Skeletal muscle cell (primary cell): ENCODE results near the gene FAM76A.
A peak's percentile ranks its signal among the peaks of the same experiment; 100 is the strongest.
"Not testable (repeated sequence)": the region's sequence is repeated elsewhere in the genome, so short reads cannot be mapped to it uniquely, and the experiment has no call there.

Experiments
- DNase-seq: peaks from one replicate; pipeline ENCODE4 v3.0.0-alpha.2; 2010; ENCODE audit warnings: low read depth
- H3K4me3 ChIP-seq: 2 replicates; pipeline ENCODE4 v1.5.1; 2011; ENCODE audit warnings: low read depth, mild to moderate bottlenecking, control low read depth, low read length, moderate library complexity

FAM76A gene

GRCh38 chr1:27725374-27726172, at the start of gene FAM76A:
FAM76A (plus strand) TSS chr1:27725961; CDS start chr1:27726081, 120 bp downstream.
- H3K4me3 ChIP-seq = peak within 1 kb of the TSS; percentile 72
- DNase-seq = peak; percentile 97

GRCh38 chr1:27676410-27676809, 49.4 kb upstream of the FAM76A start:
- H3K4me3 ChIP-seq = no peak overlapping the region
- no peak for DNase-seq

DNA sequence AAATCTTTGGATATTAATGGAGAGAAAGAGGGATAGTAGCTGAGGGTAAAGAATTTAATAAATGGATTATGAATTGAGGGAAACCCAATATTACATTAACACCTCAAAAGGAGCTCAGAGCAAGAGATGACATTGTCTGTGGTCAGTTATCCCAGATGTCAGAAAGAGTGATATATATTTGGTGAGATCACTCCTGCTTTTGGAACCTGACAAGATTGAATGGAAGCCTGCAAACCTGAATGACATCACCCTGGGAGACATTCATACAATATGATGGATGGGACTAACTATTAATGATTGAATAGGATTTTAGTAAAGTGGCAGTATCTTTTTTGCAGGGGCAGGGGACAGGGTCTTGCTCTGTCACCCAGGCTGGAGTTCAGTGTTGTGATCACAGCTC, 47.0 kb upstream of the FAM76A start:
- no peak for DNase-seq
- H3K4me3 ChIP-seq = no peak overlapping the region

GRCh38 chr1:27680225-27680791, 45.5 kb upstream of the FAM76A start:
- H3K4me3 ChIP-seq, DNase-seq: not testable (repeated sequence)

DNA sequence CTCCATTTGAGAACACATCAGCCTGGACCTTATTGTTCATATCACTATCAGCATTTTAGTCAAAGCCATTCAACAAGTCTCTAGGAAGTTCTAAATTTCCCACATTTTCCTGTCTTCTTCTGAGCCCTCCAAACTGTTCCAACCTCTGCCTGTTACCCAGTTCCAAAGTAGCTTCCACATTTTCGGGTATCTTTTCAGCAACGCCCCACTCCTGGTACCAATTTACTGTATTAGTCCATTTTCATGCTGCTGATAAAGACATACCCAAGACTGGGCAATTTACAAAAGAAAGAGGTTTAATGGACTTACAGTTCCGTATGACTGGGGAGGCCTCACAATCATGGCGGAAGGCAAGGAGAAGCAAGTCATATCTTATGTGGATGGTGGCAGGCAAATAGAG, 44.2 kb upstream of the FAM76A start:
- not testable (repeated sequence) for DNase-seq, H3K4me3 ChIP-seq

GRCh38 chr1:27682351-27682944, 43.3 kb upstream of the FAM76A start:
- DNase-seq = no peak
- no peak overlapping the region for H3K4me3 ChIP-seq

DNA sequence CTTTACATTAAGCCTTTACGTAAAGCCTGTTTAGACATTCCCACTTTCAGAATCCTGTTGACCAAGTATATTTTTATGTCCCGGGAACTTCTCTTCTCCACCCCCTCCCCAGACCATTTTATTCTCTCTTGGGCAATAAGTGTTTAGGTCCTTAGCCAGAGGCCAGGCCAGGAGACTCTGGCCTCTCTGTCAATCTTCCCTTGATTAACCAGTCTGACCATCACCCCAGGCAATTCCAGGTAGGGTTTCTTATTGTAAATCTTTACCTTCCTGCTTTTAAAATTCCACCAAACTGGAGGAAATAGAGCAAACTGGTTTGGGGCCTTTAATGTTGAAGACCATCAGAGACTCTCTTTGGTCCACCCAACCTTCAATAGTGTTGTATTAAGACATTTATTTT, 41.6 kb upstream of the FAM76A start:
- H3K4me3 ChIP-seq = no peak overlapping the region
- no peak for DNase-seq

GRCh38 chr1:27686223-27686990, 39.4 kb upstream of the FAM76A start:
- no peak for DNase-seq
- H3K4me3 ChIP-seq = no peak overlapping the region

- no peak for DNase-seq
- H3K4me3 ChIP-seq = no peak overlapping the region
These were observed 37.9 kb upstream of the FAM76A start for GRCh38 chr1:27687906-27688305.

DNA sequence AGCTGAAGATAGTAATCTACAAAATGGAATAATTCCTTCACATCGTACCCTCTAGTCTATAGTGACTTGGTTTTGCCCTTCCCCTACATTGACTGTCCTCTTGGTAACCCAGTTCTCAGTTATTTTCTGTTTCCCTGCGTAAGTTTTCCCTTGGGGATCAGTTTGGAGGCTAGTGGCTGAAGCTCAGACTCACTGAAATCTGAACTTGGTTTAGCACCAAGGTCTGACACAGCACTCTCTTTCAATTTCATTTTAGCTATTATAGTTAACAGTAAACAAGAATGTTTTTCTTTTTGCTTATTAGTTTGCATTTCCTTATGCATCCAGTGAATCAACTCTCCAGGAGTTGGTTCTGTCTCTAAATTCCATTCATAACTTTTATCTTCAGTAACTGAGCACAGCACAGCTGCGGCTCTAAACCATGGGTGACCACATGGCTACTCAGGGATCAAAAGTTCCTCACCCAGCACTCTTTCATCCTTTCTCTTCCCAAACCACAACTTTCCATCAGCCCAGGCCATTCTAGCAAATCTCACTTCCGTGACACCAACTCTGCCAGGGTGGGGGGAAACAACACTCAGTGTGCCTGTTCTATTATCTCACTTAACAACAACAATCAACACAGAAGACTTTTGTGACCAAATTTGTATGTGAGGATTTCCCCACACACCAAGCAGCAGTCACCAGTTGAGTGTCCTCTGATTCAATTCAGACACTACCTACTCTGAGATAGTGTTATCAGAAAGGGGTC, 36.2 kb upstream of the FAM76A start:
- H3K4me3 ChIP-seq = no peak overlapping the region
- DNase-seq = no peak

- DNase-seq = no peak
These were observed 35.6 kb upstream of the FAM76A start for GRCh38 chr1:27690183-27690582.

GRCh38 chr1:27696835-27697234, 28.9 kb upstream of the FAM76A start:
- DNase-seq = not testable (repeated sequence)

More at GRCh38 chr1:27690183-27690582, 35.6 kb upstream of the FAM76A start:
- H3K4me3 ChIP-seq = no peak overlapping the region

DNA sequence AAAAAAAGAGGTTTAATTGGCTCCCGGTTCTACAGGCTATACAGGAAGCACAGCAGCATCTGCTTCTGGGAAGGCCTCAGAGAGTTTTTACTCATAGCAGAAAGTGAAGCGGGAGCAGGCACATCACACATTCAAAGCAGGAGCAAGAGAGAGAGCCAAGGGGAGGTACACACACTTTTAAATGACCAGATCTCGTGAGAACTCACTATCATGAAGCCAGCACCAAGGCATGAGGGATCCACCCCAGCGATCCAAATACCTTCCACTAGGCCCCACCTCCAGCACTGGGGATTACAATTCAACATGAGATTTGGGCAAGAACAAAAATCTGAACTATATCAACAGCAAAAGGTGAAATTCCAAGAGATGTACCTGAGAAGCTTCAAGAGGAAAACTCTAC, 20.8 kb upstream of the FAM76A start:
- no peak overlapping the region for H3K4me3 ChIP-seq
- no peak for DNase-seq

More at GRCh38 chr1:27696835-27697234, 28.9 kb upstream of the FAM76A start:
- not testable (repeated sequence) for H3K4me3 ChIP-seq

GRCh38 chr1:27705545-27705944, 20.2 kb upstream of the FAM76A start:
- no peak for DNase-seq
- H3K4me3 ChIP-seq = no peak overlapping the region

- DNase-seq = no peak
These were observed 15.2 kb upstream of the FAM76A start for GRCh38 chr1:27710574-27710973.

GRCh38 chr1:27713139-27713725, 12.5 kb upstream of the FAM76A start:
- no peak for DNase-seq
- no peak overlapping the region for H3K4me3 ChIP-seq

More at GRCh38 chr1:27710574-27710973, 15.2 kb upstream of the FAM76A start:
- H3K4me3 ChIP-seq = no peak overlapping the region

DNA sequence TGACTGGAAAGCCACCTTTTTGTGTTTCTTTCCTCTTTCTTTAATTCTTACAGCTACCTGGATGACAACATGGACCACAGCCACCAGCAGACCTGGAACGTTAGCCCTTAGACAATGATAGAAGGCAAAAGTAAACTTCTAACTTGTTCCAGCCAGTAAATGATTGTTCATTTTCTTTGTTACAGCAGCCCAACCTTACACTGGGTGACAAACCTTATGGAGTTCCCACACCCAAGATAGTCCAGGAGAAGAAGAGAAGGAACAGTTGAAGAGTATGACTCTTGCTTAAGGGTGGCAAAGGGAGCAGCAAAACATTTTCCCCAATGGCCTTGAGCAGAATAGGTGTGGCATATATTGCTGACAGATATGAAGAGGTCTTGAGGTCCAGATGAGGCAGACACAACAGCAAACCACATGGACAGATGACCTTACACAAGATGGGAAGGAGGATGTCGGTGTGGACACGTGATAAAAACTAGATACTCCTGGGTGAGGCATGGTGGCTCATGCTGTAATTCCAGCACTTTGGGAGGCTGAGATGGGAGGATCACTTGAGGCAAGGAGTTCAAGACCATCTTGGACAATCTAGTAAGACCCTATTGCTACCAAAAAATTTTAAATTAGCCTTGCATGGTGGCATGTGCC, 11.8 kb upstream of the FAM76A start:
- DNase-seq = no peak
- no peak overlapping the region for H3K4me3 ChIP-seq

DNA sequence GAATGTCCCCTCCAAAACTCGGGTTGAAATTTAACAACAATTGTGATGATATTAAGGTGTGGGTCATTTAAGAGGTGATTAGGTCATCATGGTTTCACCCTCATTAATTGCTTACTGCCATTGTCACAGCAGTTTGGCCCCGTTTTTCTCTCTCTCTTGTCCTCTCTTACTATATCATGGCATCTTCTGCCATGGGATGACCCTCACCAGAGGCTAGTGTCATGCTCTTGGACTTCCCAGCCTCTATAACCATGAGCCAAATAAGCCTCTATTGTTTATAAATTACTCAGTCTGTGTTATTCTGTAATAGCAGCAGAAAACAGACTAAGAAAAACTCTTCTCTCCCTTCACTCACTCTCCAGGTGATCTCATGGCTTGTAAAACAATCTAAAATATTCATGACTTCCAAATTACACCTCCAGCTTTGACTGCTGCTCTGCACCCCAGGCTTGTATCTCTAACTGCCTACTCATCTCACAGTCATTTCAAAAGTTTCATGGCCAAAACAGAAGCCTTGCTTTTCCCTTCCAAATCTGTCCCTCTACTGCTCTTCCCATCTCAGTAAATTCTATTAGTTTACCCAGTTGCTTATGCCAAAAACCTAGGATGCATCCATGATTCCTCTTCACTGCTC, 9.4 kb upstream of the FAM76A start:
- no peak for DNase-seq
- no peak overlapping the region for H3K4me3 ChIP-seq
